GM12878 (cell line): ENCODE data around the gene KIRREL3. TPM values are rescaled to one million over a fixed set of nuclear protein-coding genes. Genes with fewer than 3 reads are reported as not detected.

ENCODE experiments used
- ATF2 ChIP-seq: IDR thresholded peaks from 2 replicates; pipeline ENCODE4 v1.6.1; 2012; ENCODE audit warnings: low read length, inconsistent platforms
- BCL3 ChIP-seq: IDR thresholded peaks from 2 replicates; pipeline ENCODE4 v1.6.1; 2011; ENCODE audit warnings: borderline replicate concordance, low read depth, mild to moderate bottlenecking, moderate library complexity, low read length; ENCODE audit not compliant: insufficient read depth, poor library complexity, severe bottlenecking
- CHD4 ChIP-seq: fragments of 200-600 bp; sonication (generic); IDR thresholded peaks from 2 replicates; pipeline ENCODE4 v1.6.1; 2016; ENCODE audit warnings: mild to moderate bottlenecking
- EGR1 ChIP-seq, 2 experiments: IDR thresholded peaks; 1 replicate in 1 of 2; 2 replicates in 1 of 2; pipeline ENCODE4 v1.6.1; 2011 to 2012; ENCODE audit warnings: low read depth in 2 of 2, low read length in 2 of 2, borderline replicate concordance in 1 of 2, mild to moderate bottlenecking in 1 of 2, moderate library complexity in 1 of 2
- ESRRA ChIP-seq: IDR thresholded peaks from 2 replicates; pipeline ENCODE4 v1.6.1; 2012; ENCODE audit warnings: mild to moderate bottlenecking, low read length, improper control_type of control experiment
- GABPA ChIP-seq: IDR thresholded peaks from 2 replicates; pipeline ENCODE4 v1.6.1; 2014; ENCODE audit warnings: antibody characterized with exemption, low read depth, mild to moderate bottlenecking, inconsistent platforms
- HDAC2 ChIP-seq: fragments of 200-600 bp; sonication (generic); IDR thresholded peaks from 2 replicates; pipeline ENCODE4 v1.6.1; 2017
- KAT2A ChIP-seq: conservative IDR thresholded peaks from 2 replicates; pipeline ENCODE4 v1.6.1; 2011; ENCODE audit warnings: low read depth, low read length; ENCODE audit not compliant: control insufficient read depth
- MTA2 ChIP-seq: fragments of 450-650 bp; IDR thresholded peaks from 2 replicates; pipeline ENCODE4 v1.6.1; 2016; ENCODE audit warnings: low read depth, mild to moderate bottlenecking, moderate library complexity
- MTA3 ChIP-seq: IDR thresholded peaks from 2 replicates; pipeline ENCODE4 v1.6.1; 2012; ENCODE audit warnings: low read length, inconsistent platforms, borderline replicate concordance
- NFYB ChIP-seq: IDR thresholded peaks from 2 replicates; pipeline ENCODE4 v1.6.1; 2011; ENCODE audit warnings: low read depth, mild to moderate bottlenecking, low read length, improper control_type of control experiment, moderate library complexity; ENCODE audit not compliant: insufficient read depth
- NRF1 ChIP-seq: conservative IDR thresholded peaks from 2 replicates; pipeline ENCODE4 v1.6.1; 2011; ENCODE audit warnings: mild to moderate bottlenecking, low read depth, low read length, improper control_type of control experiment
- RB1 ChIP-seq: fragments of 450-650 bp; formaldehyde crosslinking; IDR thresholded peaks from 2 replicates; pipeline ENCODE4 v1.6.1; 2017; ENCODE audit warnings: mild to moderate bottlenecking, borderline replicate concordance
- SPI1 ChIP-seq: IDR thresholded peaks from 2 replicates; pipeline ENCODE4 v1.6.1; 2011; ENCODE audit warnings: low read depth, mild to moderate bottlenecking, low read length, moderate library complexity, borderline replicate concordance; ENCODE audit not compliant: insufficient read depth
- ZNF622 ChIP-seq: fragments of 450-650 bp; IDR thresholded peaks from 2 replicates; pipeline ENCODE4 v1.6.1; 2017; ENCODE audit warnings: mild to moderate bottlenecking, inconsistent platforms
- polyA plus RNA-seq, 11 experiments: library from polyadenylated mRNA; depleted of rRNA in 4 of 11; unstranded in 6 of 11; stranded (reverse) in 5 of 11; fragments of >200 nt; fragmentation: Nextera tagmentation in 4 of 11; fragmentation: Illumina TruSeq in 1 of 11; extraction: Ambion mirVana in 4 of 11; extraction: Trizol in 1 of 11; gene quantifications; 1 replicate in 1 of 11; 2 replicates in 10 of 11; pipeline versions ENCODE4 v1.2.1 to v1.2.3, GENCODE V29; 2011 to 2016; ENCODE audit warnings: inconsistent platforms in 2 of 11, missing spikeins in 2 of 11, low read depth in 1 of 11
- total RNA-seq, 4 experiments: library from RNA; depleted of rRNA in 3 of 4; stranded (reverse); fragments of >200 nt in 3 of 4; fragmentation: Illumina TruSeq in 1 of 4; extraction: Trizol in 1 of 4; gene quantifications; 2 replicates each; pipeline versions ENCODE4 v1.2.1 to v1.2.3, GENCODE V29; 2013 to 2021
- TF ChIP-seq, protein P1 (sequence below): fragments of 450-650 bp; IDR thresholded peaks from 2 replicates; pipeline ENCODE4 v1.6.1; 2017; ENCODE audit warnings: mild to moderate bottlenecking, low read depth, inconsistent platforms; ENCODE audit not compliant: poor library complexity, severe bottlenecking
- TF ChIP-seq, protein P2 (sequence below): fragments of 150-350 bp; IDR thresholded peaks from 2 replicates; pipeline ENCODE4 v1.6.1; 2014; ENCODE audit warnings: mild to moderate bottlenecking, low read depth, low read length
- TF ChIP-seq, protein P3 (sequence below): IDR thresholded peaks from 2 replicates; pipeline ENCODE4 v1.6.1; 2012; ENCODE audit warnings: low read depth, low read length, improper control_type of control experiment
- TF ChIP-seq, protein P4 (sequence below): fragments of 450-650 bp; IDR thresholded peaks from 2 replicates; pipeline ENCODE4 v1.6.1; 2018; ENCODE audit warnings: borderline replicate concordance, mild to moderate bottlenecking; ENCODE audit not compliant: partially characterized antibody

Gene KIRREL3
- total and polyA plus RNA-seq, 10 of the 15 experiments (the other 5 are each of a cell fraction or from before 2014, with no cell fraction given), result under 0.01 TPM; not detected in 9

- TF ChIP-seq EGR1 (IDR thresholded peaks at IDR 0.05; ENCODE audit: borderline replicate concordance in 1 of 2, low read depth in 2 of 2, low read length in 2 of 2), result no peak
- TF ChIP-seq CHD4, result no peak
- TF ChIP-seq, protein P1, sequence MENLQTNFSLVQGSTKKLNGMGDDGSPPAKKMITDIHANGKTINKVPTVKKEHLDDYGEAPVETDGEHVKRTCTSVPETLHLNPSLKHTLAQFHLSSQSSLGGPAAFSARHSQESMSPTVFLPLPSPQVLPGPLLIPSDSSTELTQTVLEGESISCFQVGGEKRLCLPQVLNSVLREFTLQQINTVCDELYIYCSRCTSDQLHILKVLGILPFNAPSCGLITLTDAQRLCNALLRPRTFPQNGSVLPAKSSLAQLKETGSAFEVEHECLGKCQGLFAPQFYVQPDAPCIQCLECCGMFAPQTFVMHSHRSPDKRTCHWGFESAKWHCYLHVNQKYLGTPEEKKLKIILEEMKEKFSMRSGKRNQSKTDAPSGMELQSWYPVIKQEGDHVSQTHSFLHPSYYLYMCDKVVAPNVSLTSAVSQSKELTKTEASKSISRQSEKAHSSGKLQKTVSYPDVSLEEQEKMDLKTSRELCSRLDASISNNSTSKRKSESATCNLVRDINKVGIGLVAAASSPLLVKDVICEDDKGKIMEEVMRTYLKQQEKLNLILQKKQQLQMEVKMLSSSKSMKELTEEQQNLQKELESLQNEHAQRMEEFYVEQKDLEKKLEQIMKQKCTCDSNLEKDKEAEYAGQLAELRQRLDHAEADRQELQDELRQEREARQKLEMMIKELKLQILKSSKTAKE, result no peak
- no peak for TF ChIP-seq RB1
- peak; percentile 13; the same call in 1 of the 2 replicates for TF ChIP-seq SPI1
- TF ChIP-seq, protein P2, sequence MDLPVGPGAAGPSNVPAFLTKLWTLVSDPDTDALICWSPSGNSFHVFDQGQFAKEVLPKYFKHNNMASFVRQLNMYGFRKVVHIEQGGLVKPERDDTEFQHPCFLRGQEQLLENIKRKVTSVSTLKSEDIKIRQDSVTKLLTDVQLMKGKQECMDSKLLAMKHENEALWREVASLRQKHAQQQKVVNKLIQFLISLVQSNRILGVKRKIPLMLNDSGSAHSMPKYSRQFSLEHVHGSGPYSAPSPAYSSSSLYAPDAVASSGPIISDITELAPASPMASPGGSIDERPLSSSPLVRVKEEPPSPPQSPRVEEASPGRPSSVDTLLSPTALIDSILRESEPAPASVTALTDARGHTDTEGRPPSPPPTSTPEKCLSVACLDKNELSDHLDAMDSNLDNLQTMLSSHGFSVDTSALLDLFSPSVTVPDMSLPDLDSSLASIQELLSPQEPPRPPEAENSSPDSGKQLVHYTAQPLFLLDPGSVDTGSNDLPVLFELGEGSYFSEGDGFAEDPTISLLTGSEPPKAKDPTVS, result no peak
- no peak for TF ChIP-seq ZNF622
- no peak for TF ChIP-seq ESRRA
- no peak for TF ChIP-seq NRF1
- TF ChIP-seq ATF2, result peak; percentile 68; the same call in 1 of the 2 replicates
- no peak for TF ChIP-seq MTA3
- peak; percentile 88 for TF ChIP-seq MTA2
- TF ChIP-seq GABPA, result no peak
- TF ChIP-seq, protein P3, sequence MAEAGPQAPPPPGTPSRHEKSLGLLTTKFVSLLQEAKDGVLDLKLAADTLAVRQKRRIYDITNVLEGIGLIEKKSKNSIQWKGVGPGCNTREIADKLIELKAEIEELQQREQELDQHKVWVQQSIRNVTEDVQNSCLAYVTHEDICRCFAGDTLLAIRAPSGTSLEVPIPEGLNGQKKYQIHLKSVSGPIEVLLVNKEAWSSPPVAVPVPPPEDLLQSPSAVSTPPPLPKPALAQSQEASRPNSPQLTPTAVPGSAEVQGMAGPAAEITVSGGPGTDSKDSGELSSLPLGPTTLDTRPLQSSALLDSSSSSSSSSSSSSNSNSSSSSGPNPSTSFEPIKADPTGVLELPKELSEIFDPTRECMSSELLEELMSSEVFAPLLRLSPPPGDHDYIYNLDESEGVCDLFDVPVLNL, result no peak
- no peak for TF ChIP-seq NFYB
- TF ChIP-seq, protein P4, sequence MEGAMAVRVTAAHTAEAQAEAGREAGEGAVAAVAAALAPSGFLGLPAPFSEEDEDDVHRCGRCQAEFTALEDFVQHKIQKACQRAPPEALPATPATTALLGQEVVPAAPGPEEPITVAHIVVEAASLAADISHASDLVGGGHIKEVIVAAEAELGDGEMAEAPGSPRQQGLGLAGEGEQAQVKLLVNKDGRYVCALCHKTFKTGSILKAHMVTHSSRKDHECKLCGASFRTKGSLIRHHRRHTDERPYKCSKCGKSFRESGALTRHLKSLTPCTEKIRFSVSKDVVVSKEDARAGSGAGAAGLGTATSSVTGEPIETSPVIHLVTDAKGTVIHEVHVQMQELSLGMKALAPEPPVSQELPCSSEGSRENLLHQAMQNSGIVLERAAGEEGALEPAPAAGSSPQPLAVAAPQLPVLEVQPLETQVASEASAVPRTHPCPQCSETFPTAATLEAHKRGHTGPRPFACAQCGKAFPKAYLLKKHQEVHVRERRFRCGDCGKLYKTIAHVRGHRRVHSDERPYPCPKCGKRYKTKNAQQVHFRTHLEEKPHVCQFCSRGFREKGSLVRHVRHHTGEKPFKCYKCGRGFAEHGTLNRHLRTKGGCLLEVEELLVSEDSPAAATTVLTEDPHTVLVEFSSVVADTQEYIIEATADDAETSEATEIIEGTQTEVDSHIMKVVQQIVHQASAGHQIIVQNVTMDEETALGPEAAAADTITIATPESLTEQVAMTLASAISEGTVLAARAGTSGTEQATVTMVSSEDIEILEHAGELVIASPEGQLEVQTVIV, result no peak
- TF ChIP-seq KAT2A, result no peak
- TF ChIP-seq HDAC2, result no peak
- TF ChIP-seq BCL3, result no peak
These were observed 299.6 kb downstream of the KIRREL3 start (continued) for GRCh38 chr11:126700768-126701519.
